HL-60 (cell line): ENCODE results near the gene TMTC1.

Experiments used
- CTCF ChIP-seq: IDR thresholded peaks from one replicate; pipeline ENCODE4 v1.5.1; 2011; ENCODE audit warnings: low read length, control low read depth, inconsistent platforms; ENCODE audit not compliant: insufficient read depth
- POLR2AphosphoS5 ChIP-seq: IDR thresholded peaks from 2 replicates; pipeline ENCODE4 v1.6.1; 2012; ENCODE audit warnings: low read depth
- SPI1 ChIP-seq: IDR thresholded peaks from 2 replicates; pipeline ENCODE4 v1.6.1; 2012; ENCODE audit warnings: low read depth, mild to moderate bottlenecking, borderline replicate concordance
- TF ChIP-seq, protein P1 (sequence below): IDR thresholded peaks from 2 replicates; pipeline ENCODE4 v1.6.1; 2012; ENCODE audit warnings: low read depth; ENCODE audit not compliant: insufficient replicate concordance

DNA sequence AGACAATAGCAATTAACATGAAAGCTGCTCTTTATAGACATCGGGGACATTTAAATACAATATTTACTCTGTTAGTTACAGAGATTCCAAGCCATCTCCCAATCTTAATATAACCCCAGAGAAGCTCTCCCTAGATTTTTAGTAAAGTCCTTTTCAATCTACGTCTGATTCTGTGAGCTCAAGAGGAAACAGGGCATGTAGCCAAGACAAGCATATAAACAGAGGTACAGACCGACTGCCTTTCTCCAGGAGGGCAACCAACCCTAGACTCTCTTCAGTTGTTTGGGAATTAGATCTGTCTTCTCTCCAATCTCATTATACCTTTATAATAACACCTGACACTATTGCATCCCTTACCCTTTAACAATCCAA is 57.4 kb downstream of the TMTC1 start:
- TF ChIP-seq CTCF (no peak), POLR2AphosphoS5 (no peak), SPI1 (no peak)
- TF ChIP-seq, protein P1, sequence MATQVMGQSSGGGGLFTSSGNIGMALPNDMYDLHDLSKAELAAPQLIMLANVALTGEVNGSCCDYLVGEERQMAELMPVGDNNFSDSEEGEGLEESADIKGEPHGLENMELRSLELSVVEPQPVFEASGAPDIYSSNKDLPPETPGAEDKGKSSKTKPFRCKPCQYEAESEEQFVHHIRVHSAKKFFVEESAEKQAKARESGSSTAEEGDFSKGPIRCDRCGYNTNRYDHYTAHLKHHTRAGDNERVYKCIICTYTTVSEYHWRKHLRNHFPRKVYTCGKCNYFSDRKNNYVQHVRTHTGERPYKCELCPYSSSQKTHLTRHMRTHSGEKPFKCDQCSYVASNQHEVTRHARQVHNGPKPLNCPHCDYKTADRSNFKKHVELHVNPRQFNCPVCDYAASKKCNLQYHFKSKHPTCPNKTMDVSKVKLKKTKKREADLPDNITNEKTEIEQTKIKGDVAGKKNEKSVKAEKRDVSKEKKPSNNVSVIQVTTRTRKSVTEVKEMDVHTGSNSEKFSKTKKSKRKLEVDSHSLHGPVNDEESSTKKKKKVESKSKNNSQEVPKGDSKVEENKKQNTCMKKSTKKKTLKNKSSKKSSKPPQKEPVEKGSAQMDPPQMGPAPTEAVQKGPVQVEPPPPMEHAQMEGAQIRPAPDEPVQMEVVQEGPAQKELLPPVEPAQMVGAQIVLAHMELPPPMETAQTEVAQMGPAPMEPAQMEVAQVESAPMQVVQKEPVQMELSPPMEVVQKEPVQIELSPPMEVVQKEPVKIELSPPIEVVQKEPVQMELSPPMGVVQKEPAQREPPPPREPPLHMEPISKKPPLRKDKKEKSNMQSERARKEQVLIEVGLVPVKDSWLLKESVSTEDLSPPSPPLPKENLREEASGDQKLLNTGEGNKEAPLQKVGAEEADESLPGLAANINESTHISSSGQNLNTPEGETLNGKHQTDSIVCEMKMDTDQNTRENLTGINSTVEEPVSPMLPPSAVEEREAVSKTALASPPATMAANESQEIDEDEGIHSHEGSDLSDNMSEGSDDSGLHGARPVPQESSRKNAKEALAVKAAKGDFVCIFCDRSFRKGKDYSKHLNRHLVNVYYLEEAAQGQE = no peak
